ENCODE data around the gene SPG11.

Gene SPG11

GRCh38 chr15:44529864-44530604 is 133.4 kb downstream of the SPG11 start:
- no peak for DNase-seq (ENCODE audit: low read depth)

- DNase-seq (ENCODE audit: low read depth): no peak
These were observed 136.2 kb downstream of the SPG11 start for GRCh38 chr15:44527241-44527640.

- no peak for DNase-seq (ENCODE audit: low read depth)
These were observed 138.4 kb downstream of the SPG11 start for GRCh38 chr15:44525018-44525417.

- no peak for DNase-seq (ENCODE audit: low read depth)
These were observed 143.9 kb downstream of the SPG11 start for GRCh38 chr15:44519537-44519936.

GRCh38 chr15:44516436-44516835 is 147.0 kb downstream of the SPG11 start:
- DNase-seq (ENCODE audit: low read depth): no peak
